ENCODE data around the gene NLK. TPM values are rescaled to one million over a fixed set of nuclear protein-coding genes. Genes with fewer than 3 reads are reported as not detected.
"Not testable (repeated sequence)": the region's sequence is repeated elsewhere in the genome, so short reads cannot be mapped to it uniquely, and the experiment has no call there.

The NLK gene
- polyA plus RNA-seq, 3 donors, result 6.1 to 9.1 (median 7.9) TPM

- 45 to 81% (median 76%) methylated on average over 1 of the region's 1 CpG for WGBS, 3 donors
- no peak overlapping the region for H3K27ac ChIP-seq (ENCODE audit: low read depth, low read length)
Measured at GRCh38 chr17:28097254-28097653, 54.8 kb downstream of the NLK start.

GRCh38 chr17:28097901-28098300 lies 55.4 kb downstream of the NLK start:
- H3K27ac ChIP-seq (ENCODE audit: low read depth, low read length), result no peak overlapping the region
- 21 to 71% (median 65%) methylated on average over 2 of the region's 2 CpGs for WGBS, 3 donors

- not testable (repeated sequence) for H3K27ac ChIP-seq (ENCODE audit: low read depth, low read length)
- 97 to 99% (median 97%) methylated on average over 12 of the region's 12 CpGs for WGBS, 3 donors
Measured at GRCh38 chr17:28098591-28098990, 56.1 kb downstream of the NLK start.

GRCh38 chr17:28100251-28100650 lies 57.8 kb downstream of the NLK start:
- H3K27ac ChIP-seq (ENCODE audit: low read depth, low read length), result no peak overlapping the region
- 90 to 94% (median 93%) methylated on average over 1 of the region's 1 CpG for WGBS, 3 donors

- 36 to 81% (median 74%) methylated on average over 1 of the region's 1 CpG for WGBS, 3 donors
- no peak overlapping the region for H3K27ac ChIP-seq (ENCODE audit: low read depth, low read length)
Measured at GRCh38 chr17:28100936-28101335, 58.5 kb downstream of the NLK start.

- no peak overlapping the region for H3K27ac ChIP-seq (ENCODE audit: low read depth, low read length)
Measured at GRCh38 chr17:28101919-28102318, 59.4 kb downstream of the NLK start.

- no peak overlapping the region for H3K27ac ChIP-seq (ENCODE audit: low read depth, low read length)
- WGBS, 3 donors, result 50 to 81% (median 79%) methylated on average over 1 of the region's 1 CpG
Measured at GRCh38 chr17:28105501-28105900, 63.0 kb downstream of the NLK start.

GRCh38 chr17:28110184-28110583 lies 67.7 kb downstream of the NLK start:
- no peak overlapping the region for H3K27ac ChIP-seq (ENCODE audit: low read depth, low read length)
- 93 to 100% (median 97%) methylated on average over 1 of the region's 1 CpG for WGBS, 3 donors

GRCh38 chr17:28112181-28112580 lies 69.7 kb downstream of the NLK start:
- 24 to 32% (median 28%) methylated on average over 1 of the region's 1 CpG for WGBS, 3 donors
- no peak overlapping the region for H3K27ac ChIP-seq (ENCODE audit: low read depth, low read length)

GRCh38 chr17:28112606-28113005 lies 70.1 kb downstream of the NLK start:
- H3K27ac ChIP-seq (ENCODE audit: low read depth, low read length), result no peak overlapping the region
- WGBS, 3 donors, result 30 to 49% (median 36%) methylated on average over 2 of the region's 2 CpGs

GRCh38 chr17:28113269-28113668 lies 70.8 kb downstream of the NLK start:
- no peak overlapping the region for H3K27ac ChIP-seq (ENCODE audit: low read depth, low read length)

GRCh38 chr17:28115046-28115445 lies 72.6 kb downstream of the NLK start:
- H3K27ac ChIP-seq (ENCODE audit: low read depth, low read length), result no peak overlapping the region
- 93 to 100% (median 100%) methylated on average over 1 of the region's 1 CpG for WGBS, 3 donors

- H3K27ac ChIP-seq (ENCODE audit: low read depth, low read length), result no peak overlapping the region
Measured at GRCh38 chr17:28117304-28117703, 74.8 kb downstream of the NLK start.

GRCh38 chr17:28118362-28118761 lies 75.9 kb downstream of the NLK start:
- H3K27ac ChIP-seq (ENCODE audit: low read depth, low read length), result no peak overlapping the region
- 18 to 49% (median 24%) methylated on average over 1 of the region's 1 CpG for WGBS, 3 donors

GRCh38 chr17:28119046-28119445 lies 76.6 kb downstream of the NLK start:
- WGBS, 3 donors, result 56 to 100% (median 96%) methylated on average over 2 of the region's 2 CpGs
- no peak overlapping the region for H3K27ac ChIP-seq (ENCODE audit: low read depth, low read length)

GRCh38 chr17:28119560-28119959 lies 77.1 kb downstream of the NLK start:
- H3K27ac ChIP-seq (ENCODE audit: low read depth, low read length), result no peak overlapping the region
- 41 to 95% (median 85%) methylated on average over 2 of the region's 2 CpGs for WGBS, 3 donors

GRCh38 chr17:28120766-28121165 lies 78.3 kb downstream of the NLK start:
- WGBS, 3 donors, result 50 to 85% (median 83%) methylated on average over 1 of the region's 1 CpG
- H3K27ac ChIP-seq (ENCODE audit: low read depth, low read length), result no peak overlapping the region

- no peak overlapping the region for H3K27ac ChIP-seq (ENCODE audit: low read depth, low read length)
- 93 to 100% (median 94%) methylated on average over 1 of the region's 1 CpG for WGBS, 3 donors
Measured at GRCh38 chr17:28124962-28125361, 82.5 kb downstream of the NLK start.

GRCh38 chr17:28125526-28126378 lies 83.3 kb downstream of the NLK start:
- 27 to 73% (median 70%) methylated on average over 4 of the region's 4 CpGs for WGBS, 3 donors
- no peak overlapping the region for H3K27ac ChIP-seq (ENCODE audit: low read depth, low read length)

GRCh38 chr17:28127196-28127595 lies 84.7 kb downstream of the NLK start:
- 98 to 100% (median 99%) methylated on average over 1 of the region's 1 CpG for WGBS, 3 donors
- no peak overlapping the region for H3K27ac ChIP-seq (ENCODE audit: low read depth, low read length)
